IPS-18c (cell line): Measurements from ENCODE around the gene HELQ.
"Not testable (repeated sequence)": the region's sequence is repeated elsewhere in the genome, so short reads cannot be mapped to it uniquely, and the experiment has no call there.

Experiments used
- H3K4me3 ChIP-seq: 2 replicates; pipeline ENCODE4 v1.7.0; 2013; ENCODE audit warnings: low read depth, mild to moderate bottlenecking, low read length, moderate library complexity; ENCODE audit not compliant: insufficient read depth
- H3K9me3 ChIP-seq: one replicate; pipeline ENCODE4 v1.6.1; 2013; ENCODE audit warnings: mild to moderate bottlenecking, low read length, moderate library complexity; ENCODE audit not compliant: control insufficient read depth, insufficient read depth

HELQ gene

DNA sequence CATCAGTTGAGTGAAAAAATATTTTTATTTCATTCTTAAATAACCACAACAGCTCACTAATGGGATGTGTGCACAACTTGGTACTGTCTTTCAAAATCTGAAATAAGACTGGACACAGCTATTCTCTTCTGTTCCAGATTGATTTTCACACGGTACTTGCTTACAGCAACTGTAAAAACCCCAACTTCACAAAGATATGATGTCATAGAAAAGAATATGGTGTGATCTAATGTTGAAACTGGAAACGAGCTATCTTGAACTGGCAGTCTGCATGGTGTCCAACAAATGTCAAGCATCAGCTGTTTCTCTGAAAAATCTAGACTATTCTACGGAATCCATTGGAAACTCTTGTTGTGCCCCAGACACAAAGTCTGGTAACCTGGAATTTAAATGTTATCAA lies 14.7 kb downstream of the HELQ start:
- no peaks in the 10 kb centered on the region for H3K9me3 ChIP-seq
- H3K4me3 ChIP-seq = no peak overlapping the region

DNA sequence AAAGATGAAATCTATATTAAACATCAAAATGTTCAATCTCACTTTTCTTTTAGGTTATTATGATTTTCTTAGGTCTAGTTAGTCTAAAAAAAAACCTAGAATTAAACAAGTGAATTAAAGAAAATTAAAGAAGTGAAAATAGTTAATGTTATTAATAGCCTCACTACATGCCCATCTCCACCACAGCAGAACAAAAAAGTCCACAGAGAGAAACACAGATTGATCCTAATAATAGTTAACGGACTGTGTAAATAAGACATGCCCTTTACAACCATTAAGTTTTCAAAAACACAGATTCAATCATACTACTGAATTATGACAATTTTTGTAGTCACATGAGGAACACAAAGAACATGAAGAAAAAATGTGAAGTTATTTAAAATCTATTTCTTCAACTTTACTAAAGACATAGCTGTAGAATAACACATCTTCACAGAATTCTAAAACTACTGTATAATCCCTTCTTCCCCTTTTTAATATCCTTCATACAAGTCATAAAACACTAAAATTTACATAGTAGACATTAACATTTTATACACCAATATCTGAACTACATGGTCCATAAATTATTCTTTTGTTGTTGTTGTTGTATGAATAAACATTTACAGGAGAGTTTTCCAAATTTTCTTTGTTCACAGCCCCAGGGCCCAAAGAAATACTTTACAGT lies 15.3 kb downstream of the HELQ start:
- Histone ChIP-seq H3K4me3 (no peak overlapping the region), H3K9me3 (no peaks in the 10 kb centered on the region)

DNA sequence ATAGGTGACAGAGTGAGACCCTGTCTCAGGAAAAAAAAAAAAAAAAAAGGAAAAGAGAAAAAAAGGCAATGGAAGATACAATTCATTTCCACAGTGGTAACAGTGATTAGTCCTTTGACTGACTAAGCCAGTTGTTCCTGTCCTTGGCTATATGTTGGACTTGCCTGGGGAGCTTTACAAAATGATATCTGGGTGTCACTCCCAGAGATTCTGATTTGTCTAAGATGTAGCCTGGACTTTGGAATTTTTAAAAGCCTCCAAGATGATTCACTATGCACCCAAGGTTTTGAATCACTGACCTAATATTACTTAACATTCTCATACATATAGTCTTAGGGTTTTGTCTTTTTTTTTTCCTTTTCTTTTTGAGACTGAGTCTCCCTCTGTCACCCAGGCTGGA lies 16.9 kb downstream of the HELQ start:
- H3K4me3 ChIP-seq = no peak overlapping the region
- no peaks in the 10 kb centered on the region for H3K9me3 ChIP-seq

DNA sequence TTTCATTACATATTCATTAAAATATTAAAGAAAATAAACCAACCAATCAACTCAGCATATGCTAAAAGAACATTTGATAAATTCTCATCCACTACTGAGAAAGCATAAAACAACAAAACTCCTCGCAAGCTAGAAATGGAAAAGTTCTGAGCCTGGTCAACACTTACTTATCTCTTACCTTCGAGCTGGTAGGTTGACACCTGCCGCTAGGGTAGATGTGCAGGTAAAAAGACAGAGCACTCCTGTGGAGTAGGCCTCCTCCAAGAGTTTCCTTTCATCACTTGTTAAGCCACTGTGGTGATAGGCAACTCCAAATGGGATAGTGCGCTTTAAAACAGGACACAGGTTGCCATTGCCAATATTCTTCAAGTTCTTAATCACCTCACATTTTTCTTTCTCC lies 18.9 kb downstream of the HELQ start:
- H3K9me3 ChIP-seq = no peaks in the 10 kb centered on the region
- H3K4me3 ChIP-seq = no peak overlapping the region

DNA sequence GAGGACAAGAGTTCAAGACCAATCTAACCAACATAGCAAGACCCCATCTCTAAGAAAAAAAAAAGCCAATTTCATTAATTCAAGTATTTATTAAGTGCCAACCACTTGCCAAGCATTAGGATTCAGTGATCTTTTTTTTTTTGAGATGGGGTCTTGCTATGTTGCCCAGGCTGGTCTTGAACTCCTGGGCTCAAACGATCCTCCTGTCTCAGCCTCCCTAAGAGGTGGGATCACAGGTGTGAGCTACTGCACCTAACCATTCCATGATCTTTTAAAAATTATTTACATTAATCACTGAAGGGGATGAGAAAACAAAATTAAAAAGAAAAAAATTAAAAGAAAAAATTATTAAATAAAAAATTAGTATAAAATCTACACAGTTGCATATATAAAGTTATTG lies 24.4 kb downstream of the HELQ start:
- H3K4me3 ChIP-seq = no peak overlapping the region
- no peaks in the 10 kb centered on the region for H3K9me3 ChIP-seq

DNA sequence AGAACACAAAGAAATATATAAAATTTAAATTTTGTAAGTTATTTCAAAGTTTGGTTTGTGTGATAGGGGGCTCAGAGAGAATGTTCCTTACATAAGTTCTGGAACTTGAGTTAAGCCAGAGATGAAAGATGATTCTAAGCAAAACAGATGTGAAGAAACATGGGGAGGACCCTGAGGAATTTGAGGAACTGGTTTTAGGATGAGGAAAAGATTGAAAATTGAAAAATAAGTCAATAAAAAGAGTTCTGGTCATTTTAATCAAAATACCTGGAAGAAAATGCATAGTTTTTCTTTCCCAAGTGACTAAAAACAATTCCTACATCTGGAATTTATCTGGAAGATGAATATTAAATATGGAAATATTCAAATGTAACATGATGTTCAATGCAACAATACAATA lies 37.4 kb downstream of the HELQ start:
- Histone ChIP-seq H3K9me3 (no peaks in the 10 kb centered on the region), H3K4me3 (no peak overlapping the region)

DNA sequence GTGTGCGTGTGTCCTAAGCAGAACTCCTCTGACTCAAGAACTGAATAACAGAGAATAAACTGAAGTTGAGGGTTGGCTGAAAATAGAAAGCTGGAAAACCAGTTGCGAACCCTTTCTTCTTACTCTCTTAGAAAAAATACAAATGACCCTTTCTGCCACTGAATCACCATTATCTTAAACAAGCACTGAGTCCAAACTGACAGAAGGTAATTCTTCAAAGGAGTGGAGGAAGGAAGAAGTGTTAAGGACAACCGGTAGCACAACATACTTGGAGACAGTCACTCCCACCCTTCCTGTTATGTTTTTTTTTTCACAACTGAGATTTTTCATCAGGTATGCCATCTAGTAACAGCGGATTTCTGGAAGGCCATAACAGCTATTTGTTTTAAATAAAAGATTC lies 38.1 kb downstream of the HELQ start:
- Histone ChIP-seq H3K9me3 (no peaks in the 10 kb centered on the region), H3K4me3 (no peak overlapping the region)

DNA sequence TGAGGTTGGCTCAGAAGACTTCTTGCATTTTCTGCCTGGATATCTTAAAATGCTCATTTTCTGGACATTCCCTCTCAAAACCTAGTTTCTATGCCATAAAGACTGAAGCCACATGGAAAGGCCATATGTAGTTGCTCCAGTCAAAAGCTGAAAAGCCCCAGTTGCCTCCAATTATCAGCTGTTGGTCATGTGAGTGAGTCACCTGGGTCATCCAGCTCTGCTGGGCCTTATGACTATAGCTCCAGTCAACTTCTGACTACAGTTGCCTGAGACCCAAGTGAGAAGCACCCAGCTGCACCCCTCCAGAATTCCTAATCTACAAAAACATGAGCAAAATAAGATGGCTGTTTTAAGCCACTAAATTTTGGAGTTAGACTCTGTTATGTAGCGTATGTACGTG lies 41.9 kb downstream of the HELQ start:
- H3K4me3 ChIP-seq = no peak overlapping the region
- no peaks in the 10 kb centered on the region for H3K9me3 ChIP-seq

DNA sequence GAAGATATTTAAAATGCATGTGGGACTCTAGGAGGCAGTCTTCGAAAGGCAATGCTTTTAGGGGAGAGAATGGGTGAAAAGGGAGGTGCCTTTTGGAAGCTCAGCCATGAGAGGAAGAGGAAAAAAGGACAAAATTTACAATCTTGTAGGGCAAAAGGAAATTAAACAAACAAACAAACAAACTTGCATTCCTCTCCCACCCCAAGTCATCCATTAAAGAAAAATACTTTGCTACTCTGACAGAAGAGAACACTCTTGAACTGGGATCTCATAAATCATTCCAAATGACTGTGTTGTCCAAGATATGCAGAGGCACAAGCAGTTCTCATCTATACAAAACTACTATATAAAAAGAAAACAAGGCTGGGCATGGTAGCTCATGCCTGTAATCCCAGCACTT lies 46.7 kb downstream of the HELQ start:
- Histone ChIP-seq H3K4me3 (no peak overlapping the region), H3K9me3 (no peaks in the 10 kb centered on the region)

DNA sequence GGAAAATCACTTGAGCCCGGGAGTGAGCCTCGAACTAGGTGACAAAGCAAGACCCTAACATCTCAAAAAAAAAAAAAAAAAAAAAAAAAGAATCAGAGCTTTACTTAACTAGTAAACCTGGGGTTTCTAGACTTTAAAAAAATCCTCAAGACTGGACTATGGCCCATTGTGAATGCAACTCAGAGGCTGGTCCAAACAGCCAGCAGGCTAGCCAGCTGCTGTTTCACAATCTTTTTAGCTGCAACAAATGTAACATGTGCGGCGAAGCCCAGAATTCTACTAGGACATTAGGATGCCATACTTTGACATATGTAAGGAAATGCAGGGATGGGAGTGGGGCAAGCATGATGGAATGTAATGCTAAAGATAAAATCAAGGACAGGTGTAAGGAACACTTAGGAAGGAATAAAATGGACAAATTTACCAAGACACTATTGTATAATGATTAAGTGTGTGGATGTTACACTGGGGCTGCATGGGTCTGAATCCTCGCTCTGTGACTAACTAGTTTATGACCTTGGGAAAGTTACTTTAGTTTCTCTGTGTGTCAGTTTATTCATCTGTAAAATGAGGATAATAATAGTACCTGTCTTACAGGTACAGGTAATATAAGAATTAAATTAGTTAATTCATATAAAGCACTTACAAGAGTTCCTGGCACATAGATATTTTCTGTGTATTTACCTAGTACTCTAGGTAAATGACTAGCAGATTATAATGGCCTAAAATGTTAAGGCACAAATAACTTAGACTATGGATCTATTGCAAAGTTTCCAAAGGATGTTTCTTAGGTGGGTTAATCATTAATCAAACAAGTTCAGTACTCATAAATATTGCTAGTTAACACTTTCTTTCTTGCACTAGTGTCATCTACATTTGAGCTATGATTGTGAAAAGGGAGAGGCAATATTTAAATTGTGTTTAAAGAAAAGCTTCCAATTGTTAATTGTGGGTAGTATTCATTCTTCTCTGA lies 49.5 kb downstream of the HELQ start:
- no peak overlapping the region for H3K4me3 ChIP-seq
- no peaks in the 10 kb centered on the region for H3K9me3 ChIP-seq

DNA sequence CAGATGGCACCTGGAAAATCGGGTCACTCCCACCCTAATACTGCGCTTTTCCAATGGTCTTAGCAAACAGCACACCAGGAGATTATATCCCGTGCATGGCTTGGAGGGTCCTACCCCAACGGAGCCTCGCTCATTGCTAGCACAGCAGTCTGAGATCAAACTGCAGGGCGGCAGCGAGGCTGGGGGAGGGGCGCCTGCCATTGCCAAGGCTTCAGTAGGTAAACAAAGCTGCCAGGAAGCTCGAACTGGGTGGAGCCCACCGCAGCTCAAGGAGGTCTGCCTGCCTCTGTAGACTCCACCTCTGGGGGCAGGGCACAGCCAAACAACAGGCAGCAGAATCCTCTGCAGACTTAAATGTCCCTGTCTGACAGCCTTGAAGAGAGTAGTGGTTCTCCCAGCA lies 57.5 kb downstream of the HELQ start:
- not testable (repeated sequence) for H3K4me3 ChIP-seq, H3K9me3 ChIP-seq

DNA sequence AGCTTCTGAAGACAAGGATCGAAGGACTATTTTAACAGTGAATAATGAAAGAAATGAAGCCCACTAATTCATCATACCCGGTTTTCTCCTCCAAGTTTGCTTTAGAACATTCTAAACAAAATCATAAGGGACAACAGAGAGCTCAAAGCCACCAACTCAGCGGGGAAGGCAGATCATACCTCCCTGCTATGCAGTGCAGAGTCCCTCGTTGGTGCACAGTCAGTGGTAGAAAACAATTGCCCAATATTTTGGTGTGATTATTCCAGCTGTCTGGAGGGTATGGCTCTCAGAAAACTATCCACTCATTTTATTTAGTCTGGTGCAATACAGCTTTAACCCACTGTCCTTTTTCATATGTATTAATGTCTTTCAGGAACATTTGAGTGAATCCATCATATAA lies 61.7 kb downstream of the HELQ start:
- peaks cover 4% of the 10 kb centered on the region for H3K9me3 ChIP-seq
- H3K4me3 ChIP-seq = no peak overlapping the region

DNA sequence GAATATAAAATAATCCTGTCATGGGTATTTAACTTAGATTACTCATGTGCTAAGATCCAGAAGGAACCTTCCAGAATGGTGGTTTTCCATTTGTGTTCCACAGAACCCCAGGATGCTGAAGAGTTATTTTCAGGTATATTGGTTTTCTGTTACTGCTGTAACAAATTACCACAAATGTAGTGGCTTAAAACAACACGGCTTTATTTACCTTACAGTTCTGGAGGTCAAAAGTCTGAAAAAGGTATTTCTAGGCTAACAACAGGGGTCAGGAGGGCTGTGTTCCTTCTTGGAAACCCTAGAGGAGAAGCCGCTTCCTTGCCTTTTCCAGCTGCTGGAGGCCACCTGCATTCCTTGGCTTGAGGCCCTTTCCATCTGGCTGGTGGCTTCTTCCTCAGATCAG lies 63.1 kb downstream of the HELQ start:
- H3K9me3 ChIP-seq = peaks cover 2% of the 10 kb centered on the region
- H3K4me3 ChIP-seq = no peak overlapping the region

DNA sequence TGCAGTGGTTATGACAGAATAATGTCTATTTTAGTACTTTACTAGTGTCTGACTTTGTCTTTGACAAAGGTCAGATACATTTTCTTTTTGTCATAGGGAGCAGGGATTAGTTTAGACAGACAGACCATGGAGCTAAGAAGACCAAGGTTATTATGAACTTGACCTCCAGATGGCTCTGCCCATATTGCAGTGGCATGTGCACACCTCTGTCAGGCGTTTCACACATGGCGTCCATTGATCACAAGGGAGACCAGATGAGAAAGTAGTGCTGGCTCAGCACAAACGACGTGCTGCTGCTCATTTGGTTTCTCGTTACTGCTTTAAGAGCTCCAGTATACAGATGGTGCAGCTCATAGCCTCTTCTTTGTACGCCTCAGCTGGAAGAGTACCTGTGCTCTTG lies 64.7 kb downstream of the HELQ start:
- Histone ChIP-seq H3K9me3 (peaks cover 2% of the 10 kb centered on the region), H3K4me3 (no peak overlapping the region)

DNA sequence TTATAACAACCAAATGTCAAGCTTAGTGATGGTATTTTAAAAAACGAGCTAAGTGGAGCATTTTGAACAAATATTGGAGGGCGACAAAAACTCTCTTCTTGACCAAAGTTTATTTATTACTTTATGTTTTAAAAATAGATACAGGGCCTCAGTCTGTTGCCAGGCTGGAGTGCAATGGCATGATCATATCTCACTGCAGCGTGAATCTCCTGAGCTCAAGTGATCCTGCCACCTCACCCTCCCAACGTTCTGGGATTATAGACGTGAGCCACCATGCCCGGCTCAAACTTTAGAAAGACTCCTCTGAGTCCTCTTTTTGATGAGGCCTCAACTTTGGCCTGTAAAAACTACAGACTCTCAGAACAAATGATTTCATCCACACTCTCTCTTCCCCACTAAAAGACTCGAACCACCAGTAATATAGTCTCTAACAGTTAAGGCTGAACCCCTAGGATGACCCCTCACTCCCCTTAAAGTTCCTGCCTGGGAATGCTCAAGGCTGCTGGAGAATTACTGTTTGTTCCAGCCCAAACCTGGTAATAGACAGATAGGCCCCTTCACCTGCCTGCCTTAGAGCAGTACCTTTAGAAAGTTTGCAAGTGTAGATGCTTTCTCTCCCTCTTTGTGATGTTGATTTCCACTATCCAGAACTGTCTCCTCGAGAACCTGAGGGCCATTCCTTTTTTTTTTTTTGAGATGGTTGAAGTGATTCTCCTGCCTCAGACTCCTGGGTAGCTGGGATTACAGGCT lies 65.7 kb downstream of the HELQ start:
- peaks cover 2% of the 10 kb centered on the region for H3K9me3 ChIP-seq
- no peak overlapping the region for H3K4me3 ChIP-seq

DNA sequence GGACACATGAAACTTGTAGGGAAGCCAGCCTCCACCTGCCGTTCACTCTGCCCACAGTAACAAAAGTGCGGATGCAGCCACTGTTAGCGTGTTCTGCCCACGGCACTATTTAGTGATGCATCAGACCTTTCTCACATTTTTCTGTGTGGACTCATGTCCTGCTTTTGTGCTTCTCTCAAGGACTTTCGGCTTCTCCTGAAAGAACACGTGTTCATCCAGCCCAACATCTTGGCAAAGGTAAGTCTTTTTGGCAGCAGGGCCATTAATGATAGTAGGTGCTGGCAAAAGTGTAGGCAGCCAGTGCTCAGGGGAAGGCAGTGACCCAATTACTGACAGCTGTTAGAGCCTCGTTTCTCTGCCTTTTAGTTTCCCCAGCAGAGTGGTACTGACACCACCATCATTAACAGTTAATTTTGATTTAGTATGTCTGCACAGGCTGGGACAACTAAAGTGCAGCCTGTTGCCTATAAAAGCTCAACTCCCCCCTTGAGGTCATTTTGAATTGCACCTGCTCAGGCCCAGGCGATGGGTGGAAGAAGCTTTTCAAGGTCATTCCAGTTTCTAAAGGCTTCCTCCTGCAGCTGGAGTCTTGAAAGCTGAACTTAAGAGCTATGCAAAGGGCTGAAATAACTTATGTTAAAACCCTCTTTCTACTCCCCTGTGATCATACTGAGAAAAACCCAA lies 66.4 kb downstream of the HELQ start:
- Histone ChIP-seq H3K9me3 (peaks cover 2% of the 10 kb centered on the region), H3K4me3 (no peak overlapping the region)

DNA sequence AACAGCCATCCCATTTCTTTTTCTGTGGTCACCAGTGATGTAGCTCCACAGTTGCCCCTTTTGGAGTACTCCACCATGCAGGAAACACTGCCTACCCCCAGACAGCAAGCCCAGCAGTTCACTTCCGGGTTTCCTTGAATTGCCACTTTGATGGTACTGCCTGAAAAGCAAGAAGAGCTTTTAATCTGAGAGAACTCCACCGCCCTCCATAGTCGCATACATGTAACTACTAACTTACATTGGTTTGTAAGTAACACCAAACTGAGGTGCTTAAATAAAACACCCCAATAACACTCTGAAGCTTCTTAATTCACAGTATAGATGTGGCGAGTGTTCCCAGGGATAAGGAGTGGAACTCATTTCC lies 67.3 kb downstream of the HELQ start:
- Histone ChIP-seq H3K9me3 (peaks cover 2% of the 10 kb centered on the region), H3K4me3 (no peak overlapping the region)
